Kidney epithelial cell (primary cell): Measurements from ENCODE around the gene TBC1D5. TPM values are rescaled to one million over a fixed set of nuclear protein-coding genes. Genes with fewer than 3 reads are reported as not detected.
"Not testable (repeated sequence)": the region's sequence is repeated elsewhere in the genome, so short reads cannot be mapped to it uniquely, and the experiment has no call there.

Experiments used
- DNase-seq: peaks from one replicate; pipeline ENCODE4 v3.0.0-alpha.2; 2010; ENCODE audit warnings: low read depth
- H3K27me3 ChIP-seq: 2 replicates; pipeline ENCODE4 v1.6.0; 2011; ENCODE audit warnings: low read length; ENCODE audit not compliant: control insufficient read depth, insufficient read depth
- H3K36me3 ChIP-seq: 2 replicates; pipeline ENCODE4 v1.5.1; 2011; ENCODE audit warnings: low read length; ENCODE audit not compliant: control insufficient read depth, insufficient read depth
- H3K4me3 ChIP-seq: 2 replicates; pipeline ENCODE4 v1.5.1; 2011; ENCODE audit warnings: low read depth, mild to moderate bottlenecking, control low read depth, low read length
- CTCF ChIP-seq: IDR thresholded peaks from 2 replicates; pipeline ENCODE4 v1.5.1; 2011; ENCODE audit warnings: mild to moderate bottlenecking, moderate library complexity, low read length, control low read depth, inconsistent platforms; ENCODE audit not compliant: insufficient read depth, poor library complexity, severe bottlenecking
- total RNA-seq: library from RNA; depleted of rRNA; stranded (reverse); fragments of >200 nt; gene quantifications from 2 replicates; pipeline ENCODE4 v1.2.3, GENCODE V29; 2015

Gene TBC1D5
- total RNA-seq, 1 donor from 2014 or later, result 100 TPM

GRCh38 chr3:17737591-17737990 lies 4.8 kb downstream of the TBC1D5 start:
- no peak overlapping the region for H3K4me3 ChIP-seq
- DNase-seq, result no peak
- TF ChIP-seq CTCF, result no peak
- no peaks in the 10 kb centered on the region for H3K36me3 ChIP-seq
- H3K27me3 ChIP-seq, result no peaks in the 10 kb centered on the region

- DNase-seq, H3K27me3 ChIP-seq, H3K4me3 ChIP-seq, H3K36me3 ChIP-seq: not testable (repeated sequence)
Observed at GRCh38 chr3:17735362-17735761, 7.1 kb downstream of the TBC1D5 start.

DNA sequence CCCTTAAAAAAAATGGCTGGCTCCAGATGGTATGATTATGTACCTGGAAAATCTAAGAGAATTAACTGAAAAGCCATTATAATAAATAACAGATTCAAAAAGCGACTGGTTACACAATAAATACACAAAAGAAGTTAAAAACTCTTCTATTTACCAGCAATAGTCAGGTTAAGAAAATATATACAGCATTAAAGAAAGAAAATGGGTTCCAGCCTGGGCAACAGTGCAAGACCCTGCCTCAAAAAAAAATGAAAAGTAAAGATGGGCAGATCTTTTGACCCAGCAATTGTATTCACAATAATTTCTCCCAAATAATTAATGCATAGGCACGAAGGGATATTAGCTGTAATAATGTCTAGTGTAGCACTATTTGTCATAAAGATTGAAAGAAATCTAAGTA lies 8.7 kb downstream of the TBC1D5 start:
- H3K4me3 ChIP-seq, result no peak overlapping the region
- TF ChIP-seq CTCF, result no peak
- no peaks in the 10 kb centered on the region for H3K36me3 ChIP-seq
- no peak for DNase-seq
- H3K27me3 ChIP-seq, result no peaks in the 10 kb centered on the region

DNA sequence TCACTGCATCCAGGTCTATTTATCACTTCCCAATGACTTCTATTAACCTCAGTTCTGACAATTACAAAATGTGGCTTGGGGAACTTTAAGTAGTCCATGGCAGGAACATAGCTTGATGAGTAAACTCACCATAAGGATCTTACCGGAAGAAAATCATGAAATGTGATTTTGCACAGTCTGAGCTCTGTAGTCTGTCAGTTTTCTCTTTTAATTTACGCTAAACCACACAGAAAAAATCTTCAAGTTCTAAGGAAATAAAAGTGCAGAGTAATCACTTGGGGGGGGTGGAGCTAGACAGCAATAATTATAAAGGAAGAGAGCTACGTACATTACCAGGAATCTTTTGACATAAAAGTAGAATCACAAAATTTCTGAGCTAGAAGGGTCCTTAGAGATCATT lies 9.2 kb downstream of the TBC1D5 start:
- Histone ChIP-seq H3K36me3 (no peaks in the 10 kb centered on the region), H3K27me3 (no peaks in the 10 kb centered on the region), H3K4me3 (no peak overlapping the region)
- no peak for DNase-seq
- TF ChIP-seq CTCF, result no peak

- H3K36me3 ChIP-seq, result no peaks in the 10 kb centered on the region
- DNase-seq, result no peak
- H3K27me3 ChIP-seq, result no peaks in the 10 kb centered on the region
- no peak overlapping the region for H3K4me3 ChIP-seq
- TF ChIP-seq CTCF, result no peak
Observed at GRCh38 chr3:17730318-17730967, 12.0 kb downstream of the TBC1D5 start.

GRCh38 chr3:17726313-17726712 lies 16.1 kb downstream of the TBC1D5 start:
- no peak for TF ChIP-seq CTCF
- H3K4me3 ChIP-seq, result no peak overlapping the region
- no peaks in the 10 kb centered on the region for H3K36me3 ChIP-seq
- no peak for DNase-seq
- H3K27me3 ChIP-seq, result no peaks in the 10 kb centered on the region

DNA sequence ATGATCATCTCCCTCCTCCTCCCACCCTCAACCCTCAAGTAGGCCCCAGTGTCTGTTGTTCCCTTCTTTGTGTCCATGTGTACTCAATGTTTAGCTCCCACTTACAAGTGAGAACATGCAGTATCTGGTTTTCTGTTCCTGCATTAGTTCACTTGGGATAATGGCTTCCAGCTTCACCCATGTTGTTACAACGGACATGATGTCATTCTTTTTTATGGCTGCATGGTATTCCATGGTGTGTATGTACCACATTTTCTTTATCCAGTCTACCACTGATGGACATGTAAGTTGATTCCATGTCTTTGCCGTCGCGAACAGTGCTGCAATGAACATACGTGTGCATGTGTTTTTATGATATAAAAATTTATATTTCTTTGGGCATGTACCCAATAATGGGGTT lies 16.6 kb downstream of the TBC1D5 start:
- not testable (repeated sequence) for H3K4me3 ChIP-seq, DNase-seq, H3K27me3 ChIP-seq, H3K36me3 ChIP-seq
